ENCODE results near the gene TANGO6.

The TANGO6 gene

DNA sequence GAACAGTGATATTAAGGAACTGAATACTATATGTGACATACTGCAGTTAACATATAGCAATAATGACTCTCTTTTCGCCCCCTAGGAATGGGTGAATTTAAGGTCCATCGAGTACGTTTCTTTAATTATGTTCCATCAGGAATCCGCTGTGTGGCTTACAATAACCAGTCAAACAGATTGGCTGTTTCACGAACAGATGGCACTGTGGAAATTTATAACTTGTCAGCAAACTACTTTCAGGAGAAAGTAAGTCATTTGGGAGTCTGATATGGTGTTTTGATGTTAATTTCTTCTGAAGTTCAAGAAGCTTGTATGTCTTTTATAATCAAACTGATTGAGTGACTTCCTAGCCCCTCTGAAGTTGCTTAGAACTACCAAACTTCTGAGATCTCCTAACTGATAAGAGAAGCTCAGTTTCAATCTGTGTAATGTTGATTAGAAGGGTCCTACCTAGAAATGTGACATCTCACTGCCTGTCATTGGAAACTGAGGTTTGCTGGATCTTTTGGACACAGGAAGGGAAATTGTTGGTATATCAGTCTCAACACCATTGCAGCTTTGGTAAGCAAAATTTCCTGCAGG is 290.1 kb downstream of the TANGO6 start:
- H3K4me3 ChIP-seq (ENCODE audit: low read depth, low read length), result peak overlapping the region; percentile 91
